ENCODE data around the gene RTN4R. TPM values are rescaled to one million over a fixed set of nuclear protein-coding genes. Genes with fewer than 3 reads are reported as not detected.
"Not testable (repeated sequence)": the region's sequence is repeated elsewhere in the genome, so short reads cannot be mapped to it uniquely, and the experiment has no call there.

The RTN4R gene
- total RNA-seq, 1 experiment from 2014 or later = 16.3 TPM

GRCh38 chr22:20278726-20279490 lies 10.8 kb upstream of the RTN4R start:
- DNase-seq (ENCODE audit: low read depth, low spot score); in situ Hi-C loops (cut with HindIII; ENCODE audit: low pct_unique_long_range_greater_than_20kb, low sequenced_read_pairs): not testable (repeated sequence)

GRCh38 chr22:20277936-20278635 lies 10.0 kb upstream of the RTN4R start:
- H3K27me3 ChIP-seq (ENCODE audit: control insufficient read depth, insufficient read depth, low read length); H3K36me3 ChIP-seq (ENCODE audit: control insufficient read depth, insufficient read depth, low read length); H3K4me3 ChIP-seq (ENCODE audit: low read depth in 2 of 2, low read length in 2 of 2); H3K4me1 ChIP-seq (ENCODE audit: control insufficient read depth, insufficient read depth, low read length); DNase-seq (ENCODE audit: low read depth, low spot score); CTCF ChIA-PET; BruUV-seq (replicated peaks); ATAC-seq; intact Hi-C loops (cut with micrococcal nuclease; ENCODE audit: unreplicated experiment); POLR2A ChIA-PET; H3K27ac ChIP-seq (ENCODE audit: low read length); H3K9me3 ChIP-seq (ENCODE audit: control insufficient read depth, insufficient read depth, low read depth, low read length); in situ Hi-C loops (cut with HindIII; ENCODE audit: low pct_unique_long_range_greater_than_20kb, low sequenced_read_pairs): not testable (repeated sequence)

More at GRCh38 chr22:20278726-20279490, 10.8 kb upstream of the RTN4R start:
- H3K27me3 ChIP-seq (ENCODE audit: control insufficient read depth, insufficient read depth, low read length); H3K36me3 ChIP-seq (ENCODE audit: control insufficient read depth, insufficient read depth, low read length); H3K9me3 ChIP-seq (ENCODE audit: control insufficient read depth, insufficient read depth, low read depth, low read length); intact Hi-C loops (cut with micrococcal nuclease; ENCODE audit: unreplicated experiment); BruUV-seq (replicated peaks); POLR2A ChIA-PET; ATAC-seq; H3K4me1 ChIP-seq (ENCODE audit: control insufficient read depth, insufficient read depth, low read length); CTCF ChIA-PET; H3K4me3 ChIP-seq (ENCODE audit: low read depth in 2 of 2, low read length in 2 of 2); H3K27ac ChIP-seq (ENCODE audit: low read length): not testable (repeated sequence)

DNA sequence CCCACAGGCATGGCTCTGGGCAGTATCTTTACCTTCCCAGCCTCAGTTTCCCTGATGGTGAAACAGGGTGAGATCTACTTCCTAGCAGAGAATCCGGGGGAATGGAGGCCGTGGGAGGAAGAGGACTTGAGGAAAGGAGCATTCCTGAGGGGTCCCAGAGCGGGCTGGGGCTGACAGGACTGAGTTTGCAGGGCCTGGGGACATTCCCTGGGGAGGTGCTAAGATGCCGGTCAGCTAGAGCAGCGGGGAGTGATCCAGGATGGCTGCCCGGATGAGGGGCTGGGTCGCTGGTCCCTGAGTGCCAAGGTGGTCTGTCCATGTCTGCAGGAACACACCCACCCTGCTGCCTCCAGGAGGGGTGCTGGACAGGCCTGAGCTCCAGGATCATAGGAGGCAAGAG lies 8.3 kb upstream of the RTN4R start:
- TF ChIP-seq, protein P1, sequence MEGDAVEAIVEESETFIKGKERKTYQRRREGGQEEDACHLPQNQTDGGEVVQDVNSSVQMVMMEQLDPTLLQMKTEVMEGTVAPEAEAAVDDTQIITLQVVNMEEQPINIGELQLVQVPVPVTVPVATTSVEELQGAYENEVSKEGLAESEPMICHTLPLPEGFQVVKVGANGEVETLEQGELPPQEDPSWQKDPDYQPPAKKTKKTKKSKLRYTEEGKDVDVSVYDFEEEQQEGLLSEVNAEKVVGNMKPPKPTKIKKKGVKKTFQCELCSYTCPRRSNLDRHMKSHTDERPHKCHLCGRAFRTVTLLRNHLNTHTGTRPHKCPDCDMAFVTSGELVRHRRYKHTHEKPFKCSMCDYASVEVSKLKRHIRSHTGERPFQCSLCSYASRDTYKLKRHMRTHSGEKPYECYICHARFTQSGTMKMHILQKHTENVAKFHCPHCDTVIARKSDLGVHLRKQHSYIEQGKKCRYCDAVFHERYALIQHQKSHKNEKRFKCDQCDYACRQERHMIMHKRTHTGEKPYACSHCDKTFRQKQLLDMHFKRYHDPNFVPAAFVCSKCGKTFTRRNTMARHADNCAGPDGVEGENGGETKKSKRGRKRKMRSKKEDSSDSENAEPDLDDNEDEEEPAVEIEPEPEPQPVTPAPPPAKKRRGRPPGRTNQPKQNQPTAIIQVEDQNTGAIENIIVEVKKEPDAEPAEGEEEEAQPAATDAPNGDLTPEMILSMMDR (IDR thresholded peaks at IDR 0.05) = no peak
- TF ChIP-seq, protein P2, sequence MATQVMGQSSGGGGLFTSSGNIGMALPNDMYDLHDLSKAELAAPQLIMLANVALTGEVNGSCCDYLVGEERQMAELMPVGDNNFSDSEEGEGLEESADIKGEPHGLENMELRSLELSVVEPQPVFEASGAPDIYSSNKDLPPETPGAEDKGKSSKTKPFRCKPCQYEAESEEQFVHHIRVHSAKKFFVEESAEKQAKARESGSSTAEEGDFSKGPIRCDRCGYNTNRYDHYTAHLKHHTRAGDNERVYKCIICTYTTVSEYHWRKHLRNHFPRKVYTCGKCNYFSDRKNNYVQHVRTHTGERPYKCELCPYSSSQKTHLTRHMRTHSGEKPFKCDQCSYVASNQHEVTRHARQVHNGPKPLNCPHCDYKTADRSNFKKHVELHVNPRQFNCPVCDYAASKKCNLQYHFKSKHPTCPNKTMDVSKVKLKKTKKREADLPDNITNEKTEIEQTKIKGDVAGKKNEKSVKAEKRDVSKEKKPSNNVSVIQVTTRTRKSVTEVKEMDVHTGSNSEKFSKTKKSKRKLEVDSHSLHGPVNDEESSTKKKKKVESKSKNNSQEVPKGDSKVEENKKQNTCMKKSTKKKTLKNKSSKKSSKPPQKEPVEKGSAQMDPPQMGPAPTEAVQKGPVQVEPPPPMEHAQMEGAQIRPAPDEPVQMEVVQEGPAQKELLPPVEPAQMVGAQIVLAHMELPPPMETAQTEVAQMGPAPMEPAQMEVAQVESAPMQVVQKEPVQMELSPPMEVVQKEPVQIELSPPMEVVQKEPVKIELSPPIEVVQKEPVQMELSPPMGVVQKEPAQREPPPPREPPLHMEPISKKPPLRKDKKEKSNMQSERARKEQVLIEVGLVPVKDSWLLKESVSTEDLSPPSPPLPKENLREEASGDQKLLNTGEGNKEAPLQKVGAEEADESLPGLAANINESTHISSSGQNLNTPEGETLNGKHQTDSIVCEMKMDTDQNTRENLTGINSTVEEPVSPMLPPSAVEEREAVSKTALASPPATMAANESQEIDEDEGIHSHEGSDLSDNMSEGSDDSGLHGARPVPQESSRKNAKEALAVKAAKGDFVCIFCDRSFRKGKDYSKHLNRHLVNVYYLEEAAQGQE (IDR thresholded peaks at IDR 0.05; ENCODE audit: insufficient read depth in 1 of 2, low read depth in 2 of 2, low read length in 1 of 2) = no peak
- TF ChIP-seq TCF7L2 (IDR thresholded peaks at IDR 0.05; ENCODE audit: low read depth, low read length) = no peak
- no peak for TF ChIP-seq POLR2AphosphoS5 (IDR thresholded peaks at IDR 0.05; ENCODE audit: low read depth, low read length)
- TF ChIP-seq SIN3A (IDR thresholded peaks at IDR 0.05; ENCODE audit: borderline replicate concordance, insufficient read depth, low read depth, low read length) = no peak
- no peaks in the 10 kb centered on the region for H3K9me3 ChIP-seq (ENCODE audit: control insufficient read depth, insufficient read depth, low read depth, low read length)
- no peak overlapping the region for H3K4me3 ChIP-seq (ENCODE audit: low read depth in 2 of 2, low read length in 2 of 2)
- H3K27ac ChIP-seq (ENCODE audit: low read length) = no peak overlapping the region
- POLR2A ChIA-PET = no interaction called here
- H3K36me3 ChIP-seq (ENCODE audit: control insufficient read depth, insufficient read depth, low read length) = no peaks in the 10 kb centered on the region
- no peaks in the 10 kb centered on the region for H3K27me3 ChIP-seq (ENCODE audit: control insufficient read depth, insufficient read depth, low read length)
- intact Hi-C loops (cut with micrococcal nuclease; ENCODE audit: unreplicated experiment) (no loop called here), in situ Hi-C loops (cut with HindIII; ENCODE audit: low pct_unique_long_range_greater_than_20kb, low sequenced_read_pairs) (no loop called here)
- ATAC-seq (no peak), DNase-seq (ENCODE audit: low read depth, low spot score) (no peak)
- no TSS peak for BruUV-seq (replicated peaks)
- H3K4me1 ChIP-seq (ENCODE audit: control insufficient read depth, insufficient read depth, low read length) = no peaks in the 10 kb centered on the region
- CTCF ChIA-PET = no interaction called here

Measured in Panc1 (cell line).